Stimulated activated CD8-positive, alpha-beta memory T cell treated with anti-CD3 and anti-CD28 coated beads, Interleukin-12 subunit alpha, Interleukin-12 subunit beta, amount 100 ng/mL, for 4 hours (primary cell): ENCODE results near the gene ANO9.
"Not testable (repeated sequence)": the region's sequence is repeated elsewhere in the genome, so short reads cannot be mapped to it uniquely, and the experiment has no call there.

ENCODE experiments used
- DNase-seq: peaks from one replicate; pipeline ENCODE4 v3.0.0-alpha.2; 2020; ENCODE audit warnings: low read depth

The ANO9 gene

DNA sequence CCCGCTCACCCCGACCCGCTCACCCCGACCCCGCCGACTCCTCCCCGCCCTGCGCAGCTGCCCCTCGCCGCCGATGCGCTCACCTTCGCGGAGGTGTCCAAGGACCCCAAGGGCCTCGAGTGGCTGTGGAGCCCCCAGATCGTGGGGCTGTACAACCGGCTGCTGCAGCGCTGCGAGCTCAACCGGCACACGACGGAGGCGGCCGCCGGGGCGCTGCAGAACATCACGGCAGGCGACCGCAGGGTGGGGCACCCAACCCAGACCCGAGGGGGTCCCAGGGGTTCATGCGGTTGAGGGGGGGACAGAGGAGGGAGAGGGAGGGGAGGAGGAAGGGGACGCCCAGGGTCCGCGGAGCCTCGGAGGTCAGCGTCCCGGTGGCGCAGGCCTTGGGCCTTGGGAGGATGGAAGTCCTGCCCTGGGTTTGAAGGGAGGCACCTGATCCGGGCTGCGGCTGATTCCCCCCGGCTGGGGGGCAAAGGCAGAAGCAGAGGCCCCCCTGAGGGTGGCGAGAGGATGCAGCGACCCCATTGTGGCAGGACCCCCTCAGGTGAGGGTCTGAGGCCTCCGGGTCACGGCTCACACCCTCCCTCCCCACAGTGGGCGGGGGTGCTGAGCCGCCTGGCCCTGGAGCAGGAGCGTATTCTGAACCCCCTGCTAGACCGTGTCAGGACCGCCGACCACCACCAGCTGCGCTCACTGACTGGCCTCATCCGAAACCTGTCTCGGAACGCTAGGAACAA, 38.6 kb downstream of the ANO9 start:
- DNase-seq, result no peak

DNA sequence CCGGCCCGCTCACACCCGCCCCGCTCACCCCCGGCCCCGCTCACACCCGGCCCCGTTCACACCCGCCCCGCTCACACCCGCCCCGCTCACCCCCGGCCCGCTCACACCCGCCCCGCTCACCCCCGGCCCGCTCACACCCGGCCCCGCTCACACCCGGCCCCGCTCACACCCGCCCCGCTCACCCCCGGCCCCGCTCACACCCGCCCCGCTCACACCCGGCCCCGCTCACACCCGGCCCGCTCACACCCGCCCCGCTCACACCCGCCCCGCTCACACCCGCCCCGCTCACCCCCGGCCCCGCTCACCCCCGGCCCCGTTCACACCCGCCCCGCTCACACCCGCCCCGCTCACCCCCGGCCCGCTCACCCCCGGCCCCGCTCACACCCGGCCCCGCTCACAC, 40.6 kb downstream of the ANO9 start:
- not testable (repeated sequence) for DNase-seq

DNA sequence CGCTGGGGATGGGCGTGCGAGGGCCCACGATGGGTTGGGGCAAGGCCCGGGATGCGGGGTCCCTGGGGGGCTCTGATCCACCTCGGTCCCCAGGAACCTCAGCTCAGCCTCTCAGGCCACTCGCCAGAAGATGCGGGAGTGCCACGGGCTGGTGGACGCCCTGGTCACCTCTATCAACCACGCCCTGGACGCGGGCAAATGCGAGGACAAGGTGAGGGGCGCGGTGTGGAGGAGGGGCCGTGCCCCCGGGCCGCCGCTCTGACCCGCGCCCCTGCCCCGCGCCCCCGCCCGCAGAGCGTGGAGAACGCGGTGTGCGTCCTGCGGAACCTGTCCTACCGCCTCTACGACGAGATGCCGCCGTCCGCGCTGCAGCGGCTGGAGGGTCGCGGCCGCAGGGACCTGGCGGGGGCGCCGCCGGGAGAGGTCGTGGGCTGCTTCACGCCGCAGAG, 41.5 kb downstream of the ANO9 start:
- DNase-seq, result no peak

DNA sequence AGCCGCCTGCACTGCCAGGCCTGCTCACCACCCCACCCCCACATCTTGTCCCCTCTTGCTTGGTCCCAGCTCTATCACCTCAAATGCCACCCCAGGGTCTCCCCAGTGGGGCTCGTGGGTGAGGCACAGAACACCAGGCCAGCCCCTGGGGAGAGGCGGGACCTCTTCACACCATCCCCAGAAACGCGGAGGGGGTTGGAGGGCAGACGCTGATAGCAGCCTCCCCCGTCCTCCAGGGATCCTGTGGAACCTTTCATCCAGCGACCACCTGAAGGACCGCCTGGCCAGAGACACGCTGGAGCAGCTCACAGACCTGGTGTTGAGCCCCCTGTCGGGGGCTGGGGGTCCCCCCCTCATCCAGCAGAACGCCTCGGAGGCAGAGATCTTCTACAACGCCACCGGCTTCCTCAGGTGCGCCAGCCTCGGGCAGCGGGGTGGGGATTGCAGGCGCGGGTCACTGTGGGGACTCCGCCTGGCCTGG, 42.0 kb downstream of the ANO9 start:
- DNase-seq, result no peak

DNA sequence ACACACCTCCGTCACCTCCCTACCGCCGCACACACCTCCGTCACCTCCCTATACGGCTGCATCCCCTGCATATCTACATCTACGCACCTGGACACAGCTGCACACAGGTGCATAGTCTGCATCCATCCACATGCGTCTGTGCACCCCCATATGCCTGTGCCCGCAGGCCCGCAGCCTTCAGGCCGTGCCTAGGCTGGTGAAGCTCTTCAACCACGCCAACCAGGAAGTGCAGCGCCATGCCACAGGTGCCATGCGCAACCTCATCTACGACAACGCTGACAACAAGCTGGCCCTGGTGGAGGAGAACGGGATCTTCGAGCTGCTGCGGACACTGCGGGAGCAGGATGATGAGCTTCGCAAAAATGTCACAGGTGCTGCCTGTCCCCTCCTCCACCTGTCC, 43.0 kb downstream of the ANO9 start:
- no peak for DNase-seq

DNA sequence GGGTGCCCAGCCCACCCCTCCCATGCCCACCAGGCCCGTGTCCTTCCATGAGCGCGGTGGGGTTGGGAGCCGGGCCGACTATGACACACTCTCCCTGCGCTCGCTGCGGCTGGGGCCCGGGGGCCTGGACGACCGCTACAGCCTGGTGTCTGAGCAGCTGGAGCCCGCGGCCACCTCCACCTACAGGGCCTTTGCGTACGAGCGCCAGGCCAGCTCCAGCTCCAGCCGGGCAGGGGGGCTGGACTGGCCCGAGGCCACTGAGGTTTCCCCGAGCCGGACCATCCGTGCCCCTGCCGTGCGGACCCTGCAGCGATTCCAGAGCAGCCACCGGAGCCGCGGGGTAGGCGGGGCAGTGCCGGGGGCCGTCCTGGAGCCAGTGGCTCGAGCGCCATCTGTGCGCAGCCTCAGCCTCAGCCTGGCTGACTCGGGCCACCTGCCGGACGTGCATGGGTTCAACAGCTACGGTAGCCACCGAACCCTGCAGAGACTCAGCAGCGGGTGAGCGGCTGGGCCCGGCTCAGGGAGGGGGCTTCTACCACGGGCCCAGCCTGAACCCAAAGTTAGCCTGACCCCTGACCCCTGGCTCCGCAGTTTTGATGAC, 44.8 kb downstream of the ANO9 start:
- DNase-seq, result no peak

DNA sequence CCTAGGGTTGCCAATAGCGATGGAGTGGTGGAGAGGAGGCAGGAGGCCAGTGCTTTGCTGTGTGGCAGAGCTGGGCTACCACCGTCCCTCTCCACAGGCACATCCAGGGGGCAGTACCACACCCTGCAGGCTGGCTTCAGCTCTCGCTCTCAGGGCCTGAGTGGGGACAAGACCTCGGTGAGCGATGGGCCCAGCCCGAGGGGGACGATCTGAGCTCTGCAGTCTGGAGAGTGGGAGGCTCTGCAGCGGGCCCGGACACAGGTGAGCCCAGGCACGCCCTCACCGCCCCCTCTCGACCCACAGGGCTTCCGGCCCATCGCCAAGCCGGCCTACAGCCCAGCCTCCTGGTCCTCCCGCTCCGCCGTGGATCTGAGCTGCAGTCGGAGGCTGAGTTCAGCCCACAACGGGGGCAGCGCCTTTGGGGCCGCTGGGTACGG, 45.3 kb downstream of the ANO9 start:
- no peak for DNase-seq

DNA sequence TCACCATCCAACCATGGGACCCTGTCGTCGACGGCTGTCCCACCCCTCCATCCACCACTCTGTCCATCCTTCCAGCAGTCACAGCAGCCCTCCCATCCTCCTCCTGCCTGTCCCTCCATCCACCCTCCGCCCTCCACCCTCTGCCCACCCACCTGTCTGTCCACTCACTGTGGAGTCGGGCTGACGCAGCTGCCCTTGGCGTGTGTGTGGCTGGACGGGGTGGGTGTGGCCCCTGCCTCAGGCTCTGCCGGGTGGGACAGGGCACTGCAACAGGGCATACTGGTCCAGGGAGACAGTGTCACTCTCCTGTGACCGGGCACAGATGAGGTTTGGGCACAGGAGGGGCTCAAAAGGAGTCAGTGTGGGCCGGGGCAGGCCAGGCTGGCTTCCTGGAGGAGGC, 45.9 kb downstream of the ANO9 start:
- DNase-seq, result no peak

DNA sequence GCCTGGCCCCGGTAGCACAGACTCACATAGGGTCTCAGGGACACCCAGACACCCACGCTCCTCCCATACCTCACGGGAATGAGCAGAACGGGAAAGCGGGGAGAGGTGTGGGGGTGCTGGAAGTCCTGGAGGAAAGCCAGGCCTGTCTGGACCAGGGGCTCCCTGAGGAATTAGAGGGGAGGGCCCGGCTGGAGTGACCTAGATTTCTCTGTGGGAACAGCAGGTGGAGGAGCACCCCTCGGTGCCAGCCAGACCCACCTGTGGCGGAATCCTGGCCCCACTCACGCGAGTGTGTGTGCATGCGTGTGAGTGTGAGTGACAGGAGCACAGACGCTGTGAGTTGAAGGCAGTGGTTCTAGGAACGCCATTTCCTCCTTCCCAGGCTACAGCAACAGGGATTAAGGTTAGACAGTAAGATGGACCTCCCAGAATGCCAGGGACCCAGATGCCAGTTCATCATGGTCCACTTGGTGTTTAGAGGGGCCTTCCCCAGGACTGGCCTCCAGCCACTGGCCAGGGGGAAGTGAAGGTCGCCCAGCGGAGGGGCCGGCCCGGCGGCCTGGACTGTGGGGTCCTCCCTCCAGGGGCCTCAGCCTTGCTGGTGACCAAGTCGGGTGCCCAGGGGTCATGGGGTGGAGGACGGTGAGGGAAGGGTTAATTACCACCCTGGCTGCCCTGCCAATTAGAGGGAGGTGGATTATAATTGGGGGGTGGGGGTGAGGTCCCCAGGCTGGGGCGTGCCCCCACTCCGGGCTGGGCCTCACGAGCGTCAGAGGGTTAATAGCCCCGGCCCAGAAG, 46.8 kb downstream of the ANO9 start:
- DNase-seq, result no peak

DNA sequence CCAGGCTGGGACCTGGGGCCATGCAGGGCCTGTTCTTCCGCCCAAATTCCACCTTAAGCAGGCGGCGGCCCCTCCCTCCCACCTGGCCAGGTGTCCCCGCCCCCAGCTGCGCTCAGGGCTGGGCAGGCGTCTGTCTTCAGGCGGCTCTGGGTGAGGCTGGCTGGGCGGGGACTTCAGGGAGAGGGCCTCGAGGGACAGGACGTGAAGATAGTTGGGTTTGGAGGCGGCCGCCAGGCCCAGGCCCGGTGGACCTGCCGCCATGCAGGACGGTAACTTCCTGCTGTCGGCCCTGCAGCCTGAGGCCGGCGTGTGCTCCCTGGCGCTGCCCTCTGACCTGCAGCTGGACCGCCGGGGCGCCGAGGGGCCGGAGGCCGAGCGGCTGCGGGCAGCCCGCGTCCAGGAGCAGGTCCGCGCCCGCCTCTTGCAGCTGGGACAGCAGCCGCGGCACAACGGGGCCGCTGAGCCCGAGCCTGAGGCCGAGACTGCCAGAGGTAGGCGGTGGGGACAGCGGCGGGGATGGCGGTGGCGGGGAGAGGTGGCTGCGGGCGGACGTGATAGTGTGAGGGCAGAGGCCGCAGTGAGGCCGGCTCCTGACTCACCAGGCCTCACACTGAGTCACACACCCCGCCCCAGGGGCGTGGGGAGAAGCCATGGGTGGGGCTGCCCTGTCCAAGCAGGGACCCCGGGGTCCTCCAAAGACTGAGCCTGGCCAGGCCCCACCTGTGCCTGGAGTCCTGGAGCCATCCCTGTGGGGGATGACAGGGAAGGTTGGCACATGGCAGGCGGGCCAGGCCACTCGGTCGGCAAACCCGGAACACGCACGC, 47.6 kb downstream of the ANO9 start, which contains the start of gene PKP3:
TSS of gene PKP3 (plus strand) at position 176 of the 824 bp plus-strand sequence. CDS start at position 260, 84 bp downstream.
- DNase-seq, result no peak

DNA sequence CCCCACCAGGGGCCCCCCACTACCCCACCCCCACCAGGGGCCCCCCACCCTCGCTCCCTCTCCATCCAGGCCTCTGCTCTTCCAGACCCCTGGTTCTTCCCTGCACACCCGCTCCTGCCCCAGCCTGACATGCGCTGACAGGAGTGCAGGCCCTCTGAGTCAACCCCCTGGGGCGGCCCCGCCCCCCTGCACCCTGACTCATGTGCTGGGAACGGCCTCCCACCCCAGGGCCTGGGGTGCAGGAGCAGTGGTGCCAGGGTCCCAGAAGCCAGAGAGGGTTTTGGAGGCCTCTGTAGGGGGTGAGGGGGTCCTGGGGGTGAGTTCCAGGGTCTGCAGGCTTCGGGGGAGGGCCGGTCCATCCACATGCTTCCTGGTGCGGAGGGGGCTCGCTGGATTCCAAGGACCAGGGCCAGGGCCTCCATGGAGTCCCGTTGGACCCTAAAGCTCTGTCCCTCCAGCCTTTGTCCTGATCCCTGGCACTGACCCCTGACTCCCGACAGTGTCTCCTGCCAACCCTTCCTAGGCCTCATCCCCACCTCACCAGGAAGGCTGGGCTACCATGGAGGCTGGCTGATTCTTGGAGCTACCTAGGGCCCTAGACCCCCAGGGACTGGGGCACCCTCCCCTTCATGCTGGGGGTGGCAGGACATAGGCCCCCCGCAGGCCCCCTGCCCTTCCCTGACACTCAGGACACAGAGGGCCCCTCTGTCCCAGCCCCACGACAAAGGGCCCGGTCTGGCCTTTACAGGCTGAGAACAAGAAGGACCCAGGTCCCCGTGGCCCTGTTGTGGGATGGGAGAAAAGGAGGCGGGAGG, 48.4 kb downstream of the ANO9 start:
- DNase-seq, result no peak

DNA sequence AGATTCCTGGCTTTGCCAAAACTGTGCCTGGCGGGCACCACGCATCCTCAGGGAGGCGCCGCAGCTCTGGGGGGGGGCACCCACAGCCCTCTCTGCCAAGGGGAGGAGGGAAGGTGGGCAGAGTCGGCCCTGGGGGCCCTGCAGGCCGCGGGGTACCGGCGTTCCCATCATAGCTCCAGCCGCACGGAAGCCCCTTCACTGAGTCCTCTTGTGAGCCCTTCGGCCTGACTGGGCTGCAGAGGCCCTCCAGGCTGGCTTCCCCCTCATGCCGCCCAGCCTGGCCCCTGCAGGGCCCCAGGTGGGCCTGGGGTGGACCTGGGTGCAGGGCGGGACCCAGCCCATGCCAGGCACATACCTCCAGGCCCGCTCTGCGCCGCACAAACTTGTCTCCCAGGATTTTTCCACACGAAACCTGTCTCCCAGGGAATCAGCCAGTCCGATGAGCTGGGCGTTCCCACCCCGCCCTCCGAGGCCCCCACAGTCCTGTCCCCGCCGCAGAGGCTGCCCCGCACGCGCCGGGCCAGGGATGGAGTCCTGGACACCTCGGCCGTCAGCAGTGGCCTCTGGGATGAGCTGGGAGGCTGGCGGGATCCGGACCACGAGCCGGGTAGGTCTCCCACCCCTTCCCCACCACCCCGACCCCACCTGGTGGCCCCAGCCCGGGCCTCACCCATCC, 49.6 kb downstream of the ANO9 start:
- DNase-seq, result no peak

DNA sequence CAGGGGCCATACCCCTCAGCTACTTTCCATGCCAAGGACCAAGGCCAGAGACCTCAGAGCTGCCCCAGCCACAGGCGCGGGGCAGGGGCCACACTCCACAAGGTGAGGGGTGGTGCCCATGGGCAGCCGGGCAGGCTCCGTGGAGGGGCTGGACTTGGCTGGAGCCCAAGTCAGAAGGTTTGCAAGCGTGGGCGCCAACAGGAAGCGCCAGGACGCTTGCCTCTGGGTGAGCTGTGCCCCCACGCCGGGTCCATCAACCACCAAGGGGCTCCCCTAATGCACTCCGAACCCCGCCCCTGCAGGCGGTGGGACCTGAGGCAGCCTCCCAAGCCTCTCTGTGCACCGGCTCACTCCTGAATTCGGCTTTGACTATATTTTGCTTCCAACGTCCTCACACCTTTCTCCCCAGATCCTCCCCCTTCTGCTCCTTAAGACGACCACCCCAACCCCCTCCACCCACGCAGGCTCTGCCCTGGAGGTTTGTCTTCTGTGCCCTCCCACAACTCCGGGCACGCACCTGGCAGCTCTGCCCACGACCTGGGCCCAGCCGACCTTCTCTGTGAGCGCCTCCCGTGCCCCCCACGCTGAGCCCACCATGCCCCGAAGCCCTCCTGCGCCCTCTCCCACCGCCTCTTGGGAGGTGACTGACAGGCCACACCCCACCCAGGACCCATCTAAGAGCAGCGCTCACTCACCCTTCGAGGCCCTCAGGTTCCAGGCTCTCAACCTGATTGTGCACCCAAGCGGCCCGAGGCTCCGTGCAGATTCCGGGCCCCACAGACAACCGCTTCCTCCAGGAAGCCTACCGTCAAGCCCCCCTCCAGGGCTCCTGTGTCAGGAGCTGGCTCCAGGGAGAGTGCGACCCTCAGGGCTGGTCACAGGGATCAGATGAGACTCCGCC, 50.4 kb downstream of the ANO9 start:
- no peak for DNase-seq

DNA sequence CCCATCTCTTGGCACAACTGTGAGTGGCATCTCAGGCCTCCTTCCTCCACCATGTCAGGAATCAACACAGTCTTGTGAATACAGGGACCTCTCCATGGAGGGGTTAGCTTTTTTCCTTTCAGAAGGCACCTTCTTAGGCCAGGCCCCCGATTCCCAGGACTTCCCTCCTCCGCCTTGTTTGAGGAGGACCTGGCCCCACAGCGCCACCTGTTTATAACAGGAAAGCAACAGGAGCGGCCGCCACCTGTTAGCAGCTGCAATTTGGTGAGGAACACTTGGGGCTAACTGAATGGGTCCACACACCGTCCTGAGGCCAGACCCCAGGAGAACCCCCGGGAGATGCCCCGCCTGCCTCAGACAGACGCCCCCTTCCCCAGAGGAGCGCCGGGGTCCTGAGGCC, 51.6 kb downstream of the ANO9 start:
- DNase-seq, result no peak

DNA sequence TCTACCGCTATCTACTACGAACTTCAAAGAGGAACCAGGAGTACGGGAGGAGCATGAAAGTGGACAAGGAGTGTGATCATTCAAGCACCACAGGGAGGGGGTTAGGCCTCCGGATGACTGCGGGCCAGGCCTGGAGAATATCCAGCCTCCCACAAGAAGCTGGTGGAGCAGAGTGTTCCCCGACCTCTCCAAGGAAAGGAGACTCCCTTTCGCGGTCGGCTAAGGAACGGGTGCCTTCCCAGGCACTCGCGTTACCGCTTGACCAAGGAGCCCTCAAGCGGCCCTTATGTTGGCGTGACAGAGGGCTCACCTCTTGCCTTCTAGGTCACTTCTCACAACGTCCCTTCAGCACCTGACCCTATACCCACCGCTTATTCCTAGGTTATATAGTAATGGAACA, 52.4 kb downstream of the ANO9 start:
- not testable (repeated sequence) for DNase-seq

DNA sequence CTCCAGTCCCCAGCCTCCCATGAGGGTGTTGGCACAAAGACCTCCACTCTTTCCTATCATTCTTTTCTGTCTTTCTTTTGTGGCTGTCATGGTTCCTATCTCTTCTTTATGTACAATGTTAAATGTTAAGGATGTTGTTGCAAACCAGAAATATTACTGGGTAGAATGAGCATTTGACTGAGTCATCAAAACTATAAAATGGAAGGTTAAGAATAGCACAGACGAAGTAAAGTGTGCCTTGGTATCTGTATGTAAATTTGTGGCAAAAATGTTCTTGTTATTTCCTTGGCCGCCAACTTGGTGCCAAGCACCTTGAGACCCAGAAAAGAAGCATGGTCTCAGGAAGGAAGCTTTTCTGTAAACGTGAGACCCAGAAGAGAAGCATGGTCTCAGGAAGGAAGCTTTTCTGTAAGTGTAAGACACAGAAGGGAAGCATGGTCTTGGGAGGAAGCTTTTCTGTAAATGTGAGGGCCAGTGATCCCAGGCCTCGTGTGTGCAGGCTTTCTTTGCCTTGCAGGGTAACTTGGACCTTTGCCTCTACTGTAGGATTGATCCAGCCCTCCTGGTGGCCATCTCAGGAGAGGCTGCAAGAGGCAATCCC, 54.5 kb downstream of the ANO9 start:
- no peak for DNase-seq

DNA sequence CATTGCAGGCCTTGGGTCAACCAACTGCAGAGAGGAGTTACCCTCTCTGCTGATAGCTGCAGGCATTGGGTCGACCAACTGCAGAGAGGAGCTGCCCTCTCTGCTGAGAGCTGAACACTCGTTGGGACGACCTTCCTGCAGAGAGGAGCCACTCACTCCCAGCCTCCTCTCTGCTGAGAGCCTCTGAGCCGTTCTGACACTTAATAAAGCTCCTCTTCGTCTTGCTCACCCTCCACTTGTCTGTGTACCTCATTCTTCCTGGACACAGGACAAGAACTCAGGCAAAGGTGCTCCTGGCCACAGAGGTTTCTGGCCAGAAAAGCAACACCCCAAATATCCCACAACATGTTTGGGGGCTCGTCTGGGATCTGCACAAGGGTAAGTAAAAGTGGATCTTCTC, 55.3 kb downstream of the ANO9 start:
- no peak for DNase-seq

DNA sequence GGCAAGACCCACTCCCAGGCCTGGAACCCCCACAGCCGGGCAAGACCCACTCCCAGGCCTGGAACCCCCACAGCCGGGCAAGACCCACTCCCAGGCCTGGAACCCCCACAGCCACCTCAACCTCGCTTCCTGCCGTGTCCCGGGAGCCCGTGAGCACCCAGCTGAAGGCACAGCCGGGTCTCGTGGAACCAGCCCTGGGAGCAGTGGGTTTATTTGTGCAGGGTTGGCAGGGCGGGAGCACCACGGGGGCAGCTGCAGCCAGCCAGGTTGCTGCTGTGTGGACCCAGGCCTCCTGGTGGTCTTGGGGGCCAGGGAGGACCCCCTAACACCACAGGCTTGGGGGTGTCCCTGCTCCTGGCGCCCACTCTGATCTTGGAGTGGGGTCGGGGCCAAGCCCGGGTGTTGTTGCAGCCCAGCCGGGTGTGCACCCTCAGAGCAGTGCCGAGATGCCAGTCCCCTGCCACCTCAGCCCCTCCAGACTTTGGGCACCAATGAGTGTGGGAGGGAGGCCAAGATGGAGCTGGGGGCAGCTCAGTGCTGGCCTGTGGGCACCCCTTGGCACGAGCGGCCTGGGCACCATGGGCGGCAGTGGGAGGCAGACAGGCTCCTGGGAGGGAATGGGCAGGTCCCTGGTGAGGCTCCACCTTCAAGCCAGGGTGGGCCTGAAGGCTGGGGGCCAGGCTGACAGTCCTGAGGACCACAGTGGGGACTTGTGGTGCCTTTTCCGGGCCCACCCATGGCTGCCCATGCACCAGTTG, 56.0 kb downstream of the ANO9 start:
- no peak for DNase-seq
